GM12878 (cell line): Measurements from ENCODE around the gene SINHCAF.

Source experiments
- EZH2 ChIP-seq: IDR thresholded peaks from 2 replicates; pipeline ENCODE4 v1.6.1; 2012; ENCODE audit warnings: low read depth, mild to moderate bottlenecking, control low read depth, inconsistent platforms, low read length, borderline replicate concordance; ENCODE audit not compliant: control insufficient read depth
- FOXM1 ChIP-seq: IDR thresholded peaks from 2 replicates; pipeline ENCODE4 v1.6.1; 2012; ENCODE audit warnings: low read depth, mild to moderate bottlenecking, inconsistent platforms, low read length, moderate library complexity
- GABPA ChIP-seq: IDR thresholded peaks from 2 replicates; pipeline ENCODE4 v1.6.1; 2014; ENCODE audit warnings: antibody characterized with exemption, low read depth, mild to moderate bottlenecking, inconsistent platforms
- POLR2A ChIP-seq: IDR thresholded peaks from 2 replicates; pipeline ENCODE4 v1.6.1; 2011; ENCODE audit warnings: low read depth, mild to moderate bottlenecking, low read length
- TF ChIP-seq, protein P1 (sequence below), 3 experiments: IDR thresholded peaks in 2 of 3; conservative IDR thresholded peaks in 1 of 3; 2 replicates each; pipeline ENCODE4 v1.5.1; 2011; ENCODE audit warnings: low read depth in 3 of 3, low read length in 3 of 3, mild to moderate bottlenecking in 3 of 3, control low read depth in 2 of 3, moderate library complexity in 2 of 3, inconsistent platforms in 1 of 3, mixed read lengths in 1 of 3; ENCODE audit not compliant: control insufficient read depth in 2 of 3, insufficient read depth in 1 of 3; ENCODE audit errors: extremely low read depth in 1 of 3

DNA sequence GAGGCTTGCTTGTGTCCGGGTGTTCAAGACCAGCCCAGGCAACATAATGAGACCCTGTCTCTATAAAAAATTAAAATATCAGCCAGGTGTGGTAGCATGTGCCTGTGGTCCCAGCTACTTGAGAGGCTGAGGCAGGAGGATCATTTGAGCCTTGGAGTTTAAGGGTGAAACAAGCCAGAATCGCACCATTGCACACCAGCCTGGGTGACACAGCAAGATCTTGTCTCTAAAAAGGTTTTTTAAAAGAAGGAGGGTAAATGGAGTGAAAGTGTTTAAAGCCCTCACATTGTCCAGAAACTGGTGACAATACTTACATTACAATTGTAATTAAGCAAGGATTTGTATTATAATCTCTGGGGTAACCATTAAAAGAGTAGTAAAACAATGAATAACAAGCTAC, 64.2 kb downstream of the SINHCAF start:
- TF ChIP-seq, protein P1, sequence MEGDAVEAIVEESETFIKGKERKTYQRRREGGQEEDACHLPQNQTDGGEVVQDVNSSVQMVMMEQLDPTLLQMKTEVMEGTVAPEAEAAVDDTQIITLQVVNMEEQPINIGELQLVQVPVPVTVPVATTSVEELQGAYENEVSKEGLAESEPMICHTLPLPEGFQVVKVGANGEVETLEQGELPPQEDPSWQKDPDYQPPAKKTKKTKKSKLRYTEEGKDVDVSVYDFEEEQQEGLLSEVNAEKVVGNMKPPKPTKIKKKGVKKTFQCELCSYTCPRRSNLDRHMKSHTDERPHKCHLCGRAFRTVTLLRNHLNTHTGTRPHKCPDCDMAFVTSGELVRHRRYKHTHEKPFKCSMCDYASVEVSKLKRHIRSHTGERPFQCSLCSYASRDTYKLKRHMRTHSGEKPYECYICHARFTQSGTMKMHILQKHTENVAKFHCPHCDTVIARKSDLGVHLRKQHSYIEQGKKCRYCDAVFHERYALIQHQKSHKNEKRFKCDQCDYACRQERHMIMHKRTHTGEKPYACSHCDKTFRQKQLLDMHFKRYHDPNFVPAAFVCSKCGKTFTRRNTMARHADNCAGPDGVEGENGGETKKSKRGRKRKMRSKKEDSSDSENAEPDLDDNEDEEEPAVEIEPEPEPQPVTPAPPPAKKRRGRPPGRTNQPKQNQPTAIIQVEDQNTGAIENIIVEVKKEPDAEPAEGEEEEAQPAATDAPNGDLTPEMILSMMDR (IDR thresholded peaks at IDR 0.05 in 2 of 3, conservative IDR thresholded peaks at IDR 0.05 in 1 of 3; ENCODE audit: control insufficient read depth in 2 of 3, extremely low read depth in 1 of 3, insufficient read depth in 1 of 3, low read depth in 3 of 3, low read length in 3 of 3) = no peak
- TF ChIP-seq GABPA (no peak), POLR2A (no peak), EZH2 (no peak), FOXM1 (no peak)
